Activated B cell treated with CpG ODN at 0.5 μM for 24 hours (primary cell): Measurements from ENCODE around the gene FHIP2A. TPM values are rescaled to one million over a fixed set of nuclear protein-coding genes. Genes with fewer than 3 reads are reported as not detected.

ENCODE experiments used
- ATAC-seq: fragments of 200-7000 bp; cut with Tn5 transposase; one replicate; pipeline ENCODE4 v1.10.0; 2021; ENCODE audit warnings: low read depth, mild to moderate bottlenecking, moderate library complexity
- CTCF ChIA-PET: fragments of 350-600 bp; sonication (Branson Sonifier 250); formaldehyde crosslinking; loops from one replicate; lab custom pipeline; 2021; ENCODE audit warnings: antibody characterized with exemption; lab: Charles Lee
- POLR2A ChIA-PET: fragments of 350-600 bp; sonication (Branson Sonifier 250); formaldehyde crosslinking; loops from one replicate; lab custom pipeline; 2021; ENCODE audit warnings: antibody characterized with exemption; lab: Charles Lee
- DNase-seq: peaks from one replicate; pipeline ENCODE4 v3.0.0; 2022
- H3K27ac Mint-ChIP-seq: one replicate; pipeline ENCODE4 v1.8.0; 2020; ENCODE audit warnings: mixed read lengths
- H3K27me3 Mint-ChIP-seq: one replicate; pipeline ENCODE4 v1.8.0; 2021; ENCODE audit warnings: mixed read lengths
- H3K36me3 Mint-ChIP-seq: one replicate; pipeline ENCODE4 v1.8.0; 2021; ENCODE audit warnings: low read depth, mixed read lengths
- H3K4me1 Mint-ChIP-seq: one replicate; pipeline ENCODE4 v1.8.0; 2021; ENCODE audit warnings: mixed read lengths
- H3K4me3 Mint-ChIP-seq: one replicate; pipeline ENCODE4 v1.8.0; 2020; ENCODE audit warnings: mild to moderate bottlenecking, mixed read lengths
- H3K9me3 Mint-ChIP-seq: one replicate; pipeline ENCODE4 v1.8.0; 2020; ENCODE audit warnings: mixed read lengths
- CTCF ChIP-seq: fragments of 200-600 bp; IDR thresholded peaks from one replicate; pipeline ENCODE4 v1.8.0; 2022; ENCODE audit warnings: antibody characterized with exemption, mild to moderate bottlenecking
- intact Hi-C: fragments of 100-400 bp; cut with micrococcal nuclease; formaldehyde crosslinking; loops from one replicate; pipeline ENCODE4 v1.15.1; 2024
- total RNA-seq: library from RNA; stranded (reverse); gene quantifications from 2 replicates; pipeline ENCODE4 v1.2.3, GENCODE V29; 2022

Gene FHIP2A
- total RNA-seq, 1 donor from 2014 or later: 20.2 TPM

GRCh38 chr10:114816308-114816707, 5.3 kb upstream of the FHIP2A start:
- Mint-ChIP-seq H3K4me3 (no peak overlapping the region), H3K4me1 (peaks cover 2% of the 10 kb centered on the region), H3K9me3 (no peaks in the 10 kb centered on the region), H3K36me3 (no peaks in the 10 kb centered on the region), H3K27me3 (no peaks in the 10 kb centered on the region), H3K27ac (no peak overlapping the region)
- CTCF ChIA-PET: no interaction called here
- no peak for ATAC-seq
- TF ChIP-seq CTCF: no peak
- intact Hi-C loops: no loop called here
- POLR2A ChIA-PET: no interaction called here
- no peak for DNase-seq

GRCh38 chr10:114819322-114819721, 2.3 kb upstream of the FHIP2A start:
- H3K9me3 Mint-ChIP-seq: no peaks in the 10 kb centered on the region
- POLR2A ChIA-PET: no interaction called here
- ATAC-seq: no peak
- DNase-seq: no peak
- H3K27ac Mint-ChIP-seq: no peak overlapping the region
- no peak for TF ChIP-seq CTCF
- CTCF ChIA-PET: no interaction called here
- intact Hi-C loops: no loop called here
- H3K4me3 Mint-ChIP-seq: no peak overlapping the region
- H3K36me3 Mint-ChIP-seq: peaks cover 4% of the 10 kb centered on the region
- no peaks in the 10 kb centered on the region for H3K27me3 Mint-ChIP-seq
- H3K4me1 Mint-ChIP-seq: peaks cover 16% of the 10 kb centered on the region

GRCh38 chr10:114821915-114822443, 399 bp downstream of the FHIP2A start:
- no peak for TF ChIP-seq CTCF
- DNase-seq (no peak), ATAC-seq (peak; percentile 61)
- peaks cover 8% of the 10 kb centered on the region for H3K36me3 Mint-ChIP-seq
- peaks cover 30% of the 10 kb centered on the region for H3K4me1 Mint-ChIP-seq
- H3K27me3 Mint-ChIP-seq: no peaks in the 10 kb centered on the region
- no peaks in the 10 kb centered on the region for H3K9me3 Mint-ChIP-seq
- intact Hi-C loops: loop anchor here (1.0 to 5.0 kb wide), 8 partner anchors 36 to 1143 kb away; partner anchors contain the start of genes CASP7, CCDC186, DCLRE1A and NHLRC2
- peak overlapping the region; percentile 90 for H3K27ac Mint-ChIP-seq
- POLR2A ChIA-PET: interaction anchor here (0.6 to 1.8 kb wide), 8 partner anchors 9 to 1142 kb away, joined by 3 to 10 read pairs (median 4); partner anchors contain the start of genes CASP7 and TRUB1
- H3K4me3 Mint-ChIP-seq: peak overlapping the region; percentile 91
- CTCF ChIA-PET: interaction anchor here (0.7 to 2.4 kb wide), 18 partner anchors 8 to 518 kb away, joined by 3 to 11 read pairs (median 5); partner anchors contain the start of gene TRUB1

- peak overlapping the region; percentile 91 for H3K4me3 Mint-ChIP-seq
- ATAC-seq (peak; percentile 10), DNase-seq (no peak)
- POLR2A ChIA-PET: interaction anchor here (0.6 to 1.7 kb wide), 5 partner anchors 8 to 1143 kb away, joined by 3 to 9 read pairs (median 4); partner anchors contain the start of genes CASP7 and TRUB1
- peaks cover 8% of the 10 kb centered on the region for H3K36me3 Mint-ChIP-seq
- H3K4me1 Mint-ChIP-seq: peaks cover 30% of the 10 kb centered on the region
- peak overlapping the region; percentile 90 for H3K27ac Mint-ChIP-seq
- TF ChIP-seq CTCF: no peak
- CTCF ChIA-PET: interaction anchor here (0.7 to 2.4 kb wide), 15 partner anchors 8 to 519 kb away, joined by 3 to 11 read pairs (median 5); partner anchors contain the start of gene TRUB1
- no peaks in the 10 kb centered on the region for H3K9me3 Mint-ChIP-seq
- H3K27me3 Mint-ChIP-seq: no peaks in the 10 kb centered on the region
- intact Hi-C loops: loop anchor here (5.0 kb wide), 2 partner anchors 270 to 970 kb away; partner anchors contain the start of genes DCLRE1A and NHLRC2
Observed at GRCh38 chr10:114822444-114823076, 980 bp downstream of the FHIP2A start.

- DNase-seq: no peak
- ATAC-seq: no peak
- peak overlapping the region; percentile 91 for H3K4me3 Mint-ChIP-seq
- H3K27me3 Mint-ChIP-seq: no peaks in the 10 kb centered on the region
- TF ChIP-seq CTCF: no peak
- no peaks in the 10 kb centered on the region for H3K9me3 Mint-ChIP-seq
- H3K4me1 Mint-ChIP-seq: peaks cover 30% of the 10 kb centered on the region
- peaks cover 8% of the 10 kb centered on the region for H3K36me3 Mint-ChIP-seq
- ChIA-PET CTCF (interaction anchor here (1.6 to 2.1 kb wide), 3 partner anchors 10 to 519 kb away, joined by 5 to 11 read pairs (median 9); no protein-coding TSS in a partner anchor), POLR2A (interaction anchor here (1.3 kb wide), 1 partner anchor 1143 kb away, joined by 5 read pairs; the partner anchor contains the start of gene CASP7)
- intact Hi-C loops: loop anchor here (5.0 kb wide), 2 partner anchors 271 to 971 kb away; partner anchors contain the start of genes DCLRE1A and NHLRC2
- peak overlapping the region; percentile 90 for H3K27ac Mint-ChIP-seq
Observed at GRCh38 chr10:114823077-114823463, 1.5 kb downstream of the FHIP2A start.
